MM.1S (cell line): ENCODE measurements around the gene TMEM131.

Source experiments
- CTCF ChIP-seq: fragments of 300-600 bp; sonication (generic); IDR thresholded peaks from 2 replicates; pipeline ENCODE4 v1.5.1; 2016; ENCODE audit warnings: antibody characterized with exemption, low read length, mixed read lengths
- EZH2 ChIP-seq: fragments of 300-600 bp; sonication (generic); optimal IDR thresholded peaks from 2 replicates; pipeline ENCODE3; 2017; ENCODE audit warnings: low read depth, mild to moderate bottlenecking, antibody characterized with exemption, low read length, mixed read lengths

GRCh38 chr2:97726261-97727064, 269.3 kb downstream of the TMEM131 start:
- no peak for TF ChIP-seq CTCF
- TF ChIP-seq EZH2: no peak
